ENCODE results near the gene PRG3. TPM values are rescaled to one million over a fixed set of nuclear protein-coding genes. Genes with fewer than 3 reads are reported as not detected.
"Not testable (repeated sequence)": the region's sequence is repeated elsewhere in the genome, so short reads cannot be mapped to it uniquely, and the experiment has no call there.

PRG3 gene
- total RNA-seq, 2 donors from 2014 or later: not detected

DNA sequence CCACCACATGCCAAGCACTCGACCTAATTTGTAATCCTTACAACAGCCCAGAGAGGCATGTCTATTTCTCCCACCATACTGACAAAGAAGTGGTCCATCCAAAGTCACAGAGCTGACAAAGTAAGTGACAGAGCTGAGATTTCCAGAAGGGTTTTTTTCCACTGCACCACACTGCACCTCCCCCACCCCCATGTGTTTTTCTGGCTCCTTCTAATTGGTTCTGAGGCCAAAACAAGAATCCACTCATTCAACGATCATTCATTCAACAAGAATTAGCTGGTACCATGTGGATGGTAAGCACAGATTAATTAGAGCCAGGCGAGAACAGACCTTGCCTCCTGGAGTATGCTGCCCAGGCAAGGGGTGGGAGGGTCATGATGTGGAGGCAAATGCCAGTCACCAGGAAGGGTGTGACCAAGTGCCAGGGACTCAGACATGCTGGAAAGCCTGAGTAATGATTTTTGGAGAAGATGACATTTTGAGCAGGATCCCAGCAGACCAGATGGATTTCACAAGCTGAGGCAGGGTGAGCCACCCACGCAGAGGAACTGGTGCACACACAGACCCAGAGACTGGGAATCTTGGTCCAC, 24.4 kb upstream of the PRG3 start:
- DNase-seq (no peak), ATAC-seq (no peak)
- peaks cover 13% of the 10 kb centered on the region for H3K4me1 Mint-ChIP-seq
- H3K9me3 ChIP-seq (ENCODE audit: control insufficient read depth, low read length, poor library complexity, severe bottlenecking): no peaks in the 10 kb centered on the region
- H3K27me3 Mint-ChIP-seq: no peaks in the 10 kb centered on the region
- no peak overlapping the region for H3K4me3 Mint-ChIP-seq
- H3K27ac Mint-ChIP-seq: peak overlapping the region; percentile 54
- peaks cover 5% of the 10 kb centered on the region for H3K36me3 Mint-ChIP-seq (ENCODE audit: low read depth)

DNA sequence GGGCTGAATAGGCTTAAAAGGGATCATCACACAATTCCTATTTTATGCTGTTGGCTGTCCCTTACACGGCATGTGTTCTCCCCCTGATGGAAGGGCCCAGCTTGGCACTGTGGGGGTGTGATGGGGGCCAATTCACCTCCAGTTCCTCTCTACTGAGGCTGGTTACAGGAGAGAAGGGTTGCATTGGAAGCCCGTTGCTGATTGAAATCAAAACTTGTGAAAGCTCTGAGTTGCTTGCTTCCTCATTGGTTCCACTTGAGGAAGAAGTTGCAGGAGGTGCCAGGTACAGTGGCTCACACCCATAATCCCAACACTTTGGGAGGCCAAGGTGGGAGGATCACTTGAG, 22.8 kb upstream of the PRG3 start:
- no peak for DNase-seq
- H3K9me3 ChIP-seq (ENCODE audit: control insufficient read depth, low read length, poor library complexity, severe bottlenecking): no peaks in the 10 kb centered on the region
- no peaks in the 10 kb centered on the region for H3K27me3 Mint-ChIP-seq
- ATAC-seq: no peak
- H3K36me3 Mint-ChIP-seq (ENCODE audit: low read depth): peaks cover 3% of the 10 kb centered on the region
- H3K4me1 Mint-ChIP-seq: peaks cover 13% of the 10 kb centered on the region
- H3K27ac Mint-ChIP-seq: no peak overlapping the region
- H3K4me3 Mint-ChIP-seq: no peak overlapping the region

DNA sequence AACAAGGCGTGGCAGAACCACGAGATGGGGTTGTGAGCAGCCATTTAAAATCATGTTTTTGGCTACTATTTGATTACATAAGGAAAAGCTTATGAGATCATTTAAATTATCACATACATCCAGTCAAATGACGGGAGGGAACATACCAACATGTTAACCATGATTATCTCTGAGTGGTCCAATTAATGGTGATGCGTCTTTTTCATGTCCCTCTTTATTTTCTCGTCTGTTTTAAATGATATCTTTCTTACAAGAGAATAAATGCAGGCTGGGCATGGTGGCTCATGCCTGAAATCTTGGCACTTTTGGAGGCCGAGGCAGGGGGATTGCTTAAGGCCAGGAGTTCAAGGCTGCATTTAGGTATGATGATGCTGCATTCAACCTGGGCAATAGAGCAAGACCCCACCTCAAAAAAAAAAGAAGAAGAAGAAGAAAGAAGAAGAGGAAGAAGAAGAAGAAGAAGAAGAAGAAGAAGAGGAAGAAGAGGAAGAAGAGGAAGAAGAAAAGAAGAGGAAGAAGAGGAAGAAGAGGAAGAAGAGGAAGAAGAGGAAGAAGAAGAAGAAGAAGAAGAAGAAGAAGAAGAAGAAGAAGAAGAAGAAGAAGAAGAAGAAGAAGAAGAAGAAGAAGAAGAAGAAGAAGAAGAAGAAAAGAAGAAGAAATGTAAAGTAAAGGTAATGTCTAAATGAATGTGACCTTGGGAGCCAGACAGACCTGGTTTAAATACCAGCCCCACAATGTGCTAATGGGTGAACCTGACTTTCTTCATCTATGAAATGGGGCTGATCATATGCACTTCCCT, 22.3 kb upstream of the PRG3 start:
- H3K27ac Mint-ChIP-seq; H3K27me3 Mint-ChIP-seq; DNase-seq; H3K36me3 Mint-ChIP-seq (ENCODE audit: low read depth); H3K9me3 ChIP-seq (ENCODE audit: control insufficient read depth, low read length, poor library complexity, severe bottlenecking); ATAC-seq; H3K4me3 Mint-ChIP-seq: not testable (repeated sequence)
- peaks cover 13% of the 10 kb centered on the region for H3K4me1 Mint-ChIP-seq

DNA sequence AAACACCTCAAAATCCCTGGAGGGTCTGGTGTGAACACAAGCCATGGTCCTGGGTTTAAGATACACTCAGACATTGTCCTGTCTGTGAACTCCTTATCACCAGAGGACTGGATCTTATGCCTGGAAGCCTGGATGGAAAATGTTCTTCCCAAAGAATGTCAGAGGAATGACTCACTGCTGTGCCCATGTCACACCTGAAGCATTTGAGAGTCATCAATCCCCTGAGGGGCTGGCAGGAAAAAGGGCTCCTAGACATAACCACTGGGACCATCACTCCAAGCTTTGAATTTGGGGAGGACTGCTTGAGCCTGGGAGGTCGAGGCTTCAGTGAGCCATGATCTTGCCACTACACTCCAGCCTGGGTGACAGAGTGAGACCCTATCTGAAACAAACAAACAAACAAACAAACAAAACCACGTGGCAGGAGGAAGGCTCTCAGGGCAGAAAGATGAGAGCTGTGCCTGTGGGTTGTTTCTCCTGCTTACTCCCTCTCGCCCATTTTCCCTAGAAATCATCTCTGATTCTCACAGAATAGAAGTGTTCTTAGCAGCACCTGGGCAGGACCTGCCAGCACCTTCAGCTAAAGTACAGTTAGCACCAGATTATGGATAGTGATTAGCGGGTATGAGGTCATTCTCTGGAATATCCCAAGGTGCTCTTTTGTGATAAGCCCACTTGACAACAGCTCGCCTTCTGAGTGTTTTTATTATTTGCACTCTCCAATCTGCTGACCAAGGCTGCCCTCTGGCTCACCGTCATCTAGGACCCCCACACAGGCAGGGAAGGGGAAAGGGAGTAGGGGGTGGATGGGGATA, 21.4 kb upstream of the PRG3 start:
- no peaks in the 10 kb centered on the region for H3K27me3 Mint-ChIP-seq

DNA sequence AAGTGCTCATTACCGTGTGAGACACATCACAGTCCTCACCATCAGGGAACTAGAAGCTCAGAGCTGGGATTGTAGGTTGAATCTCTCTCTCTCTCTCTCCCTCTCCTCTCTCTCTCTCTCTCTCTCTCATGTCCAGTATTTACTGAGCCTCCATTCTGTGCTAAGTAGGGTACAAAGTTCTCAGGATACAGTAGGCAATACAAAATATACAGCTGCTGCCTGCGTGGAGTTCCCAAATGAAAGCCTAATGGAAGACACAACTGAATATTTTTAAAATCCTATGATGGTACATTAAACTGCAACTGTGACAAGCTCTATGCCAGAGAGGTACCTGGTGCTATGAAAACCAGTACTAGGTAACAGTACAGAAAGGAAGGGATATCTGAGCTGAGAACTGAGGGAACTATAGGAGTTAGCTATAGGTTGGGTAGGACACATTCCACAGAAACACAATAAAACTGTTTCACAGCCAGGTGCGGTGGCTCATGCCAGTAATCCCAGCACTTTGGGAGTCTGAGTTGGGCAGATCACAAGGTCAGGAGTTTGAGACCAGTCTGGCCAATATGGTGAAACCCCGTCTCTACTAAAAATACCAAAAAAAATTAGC, 19.1 kb upstream of the PRG3 start:
- H3K4me3 Mint-ChIP-seq: no peak overlapping the region
- H3K9me3 ChIP-seq (ENCODE audit: control insufficient read depth, low read length, poor library complexity, severe bottlenecking): no peaks in the 10 kb centered on the region
- DNase-seq: no peak
- H3K27ac Mint-ChIP-seq: no peak overlapping the region
- no peak for ATAC-seq
- no peaks in the 10 kb centered on the region for H3K27me3 Mint-ChIP-seq
- H3K4me1 Mint-ChIP-seq: no peaks in the 10 kb centered on the region
- H3K36me3 Mint-ChIP-seq (ENCODE audit: low read depth): no peaks in the 10 kb centered on the region

More for the DNA sequence above, 21.4 kb upstream of the PRG3 start:
- H3K27ac Mint-ChIP-seq: no peak overlapping the region
- no peak for DNase-seq
- no peak overlapping the region for H3K4me3 Mint-ChIP-seq
- peaks cover 10% of the 10 kb centered on the region for H3K4me1 Mint-ChIP-seq
- H3K36me3 Mint-ChIP-seq (ENCODE audit: low read depth): no peaks in the 10 kb centered on the region
- no peaks in the 10 kb centered on the region for H3K9me3 ChIP-seq (ENCODE audit: control insufficient read depth, low read length, poor library complexity, severe bottlenecking)
- no peak for ATAC-seq

DNA sequence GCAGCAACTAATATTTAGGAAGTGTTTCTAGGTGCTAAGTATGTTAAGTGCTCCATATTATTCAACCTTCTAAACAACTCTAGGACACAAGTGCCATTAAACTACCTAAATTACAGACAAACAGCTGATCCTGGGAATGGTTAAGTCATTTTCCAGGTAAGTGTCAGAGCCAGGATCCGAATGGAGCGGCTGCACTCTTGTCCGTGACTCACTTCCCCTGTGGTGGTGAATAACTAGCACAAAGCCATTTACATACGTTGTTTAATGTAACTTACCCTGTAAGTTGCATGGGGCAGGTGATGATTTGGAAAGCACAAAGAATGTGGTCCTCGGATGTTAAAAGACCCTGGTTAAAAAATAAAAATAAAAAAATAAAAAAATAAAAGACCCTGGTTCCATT, 18.3 kb upstream of the PRG3 start:
- no peak overlapping the region for H3K27ac Mint-ChIP-seq
- DNase-seq: no peak
- no peaks in the 10 kb centered on the region for H3K27me3 Mint-ChIP-seq
- no peak for ATAC-seq
- H3K4me1 Mint-ChIP-seq: no peaks in the 10 kb centered on the region
- H3K9me3 ChIP-seq (ENCODE audit: control insufficient read depth, low read length, poor library complexity, severe bottlenecking): no peaks in the 10 kb centered on the region
- no peak overlapping the region for H3K4me3 Mint-ChIP-seq
- no peaks in the 10 kb centered on the region for H3K36me3 Mint-ChIP-seq (ENCODE audit: low read depth)

DNA sequence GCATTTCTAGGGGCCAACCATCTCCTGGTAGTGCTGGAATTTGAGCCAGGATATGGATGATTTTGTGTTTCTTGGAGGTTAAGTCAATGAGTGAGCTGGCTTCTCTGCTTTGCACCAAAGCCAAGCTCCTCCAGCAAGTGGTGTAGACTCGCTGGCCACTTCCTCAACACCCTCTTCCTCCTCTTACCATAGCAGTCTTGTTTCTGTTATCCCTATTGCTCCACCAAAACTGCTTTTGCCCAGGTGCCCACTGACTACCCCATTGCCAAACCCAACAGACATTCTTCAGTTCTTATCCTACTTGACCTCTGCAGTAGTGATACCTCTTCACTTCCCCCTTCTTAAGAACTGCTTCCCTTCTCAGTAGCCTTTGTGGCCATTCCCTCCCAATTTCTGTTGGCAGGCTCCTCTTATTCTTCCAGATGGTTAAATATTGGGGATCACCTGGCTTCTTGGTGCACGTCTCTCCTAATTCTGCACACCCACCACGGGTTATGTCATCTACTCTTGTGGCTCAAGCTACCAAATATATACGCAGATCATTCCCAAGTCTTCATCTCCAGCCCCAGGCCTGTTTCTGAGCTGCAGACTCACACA, 16.5 kb upstream of the PRG3 start:
- no peak overlapping the region for H3K4me3 Mint-ChIP-seq
- no peak overlapping the region for H3K27ac Mint-ChIP-seq
- H3K36me3 Mint-ChIP-seq (ENCODE audit: low read depth): no peaks in the 10 kb centered on the region
- H3K27me3 Mint-ChIP-seq: no peaks in the 10 kb centered on the region
- DNase-seq (no peak), ATAC-seq (no peak)
- H3K4me1 Mint-ChIP-seq: no peaks in the 10 kb centered on the region
- H3K9me3 ChIP-seq (ENCODE audit: control insufficient read depth, low read length, poor library complexity, severe bottlenecking): no peaks in the 10 kb centered on the region

DNA sequence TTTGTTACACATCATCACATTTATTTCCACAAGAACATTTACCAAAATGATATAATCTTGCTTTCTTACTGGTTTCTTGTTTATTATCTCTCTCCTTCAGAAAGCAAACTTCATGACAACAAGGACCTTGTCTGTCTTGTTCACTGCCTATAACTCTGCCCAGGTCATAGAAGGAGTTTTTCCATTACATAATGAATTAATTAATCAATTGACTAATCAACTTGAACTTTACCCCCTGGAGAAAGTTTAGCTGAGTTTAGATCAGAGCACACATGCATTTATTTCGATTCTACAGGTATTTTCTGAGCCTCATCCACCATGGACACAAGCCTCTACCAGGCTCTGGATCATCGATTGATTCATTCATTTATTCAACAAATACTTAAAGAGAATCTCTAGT, 15.8 kb upstream of the PRG3 start:
- no peak overlapping the region for H3K4me3 Mint-ChIP-seq
- no peaks in the 10 kb centered on the region for H3K27me3 Mint-ChIP-seq
- DNase-seq (no peak), ATAC-seq (no peak)
- H3K27ac Mint-ChIP-seq: no peak overlapping the region
- H3K36me3 Mint-ChIP-seq (ENCODE audit: low read depth): no peaks in the 10 kb centered on the region
- no peaks in the 10 kb centered on the region for H3K9me3 ChIP-seq (ENCODE audit: control insufficient read depth, low read length, poor library complexity, severe bottlenecking)
- no peaks in the 10 kb centered on the region for H3K4me1 Mint-ChIP-seq

DNA sequence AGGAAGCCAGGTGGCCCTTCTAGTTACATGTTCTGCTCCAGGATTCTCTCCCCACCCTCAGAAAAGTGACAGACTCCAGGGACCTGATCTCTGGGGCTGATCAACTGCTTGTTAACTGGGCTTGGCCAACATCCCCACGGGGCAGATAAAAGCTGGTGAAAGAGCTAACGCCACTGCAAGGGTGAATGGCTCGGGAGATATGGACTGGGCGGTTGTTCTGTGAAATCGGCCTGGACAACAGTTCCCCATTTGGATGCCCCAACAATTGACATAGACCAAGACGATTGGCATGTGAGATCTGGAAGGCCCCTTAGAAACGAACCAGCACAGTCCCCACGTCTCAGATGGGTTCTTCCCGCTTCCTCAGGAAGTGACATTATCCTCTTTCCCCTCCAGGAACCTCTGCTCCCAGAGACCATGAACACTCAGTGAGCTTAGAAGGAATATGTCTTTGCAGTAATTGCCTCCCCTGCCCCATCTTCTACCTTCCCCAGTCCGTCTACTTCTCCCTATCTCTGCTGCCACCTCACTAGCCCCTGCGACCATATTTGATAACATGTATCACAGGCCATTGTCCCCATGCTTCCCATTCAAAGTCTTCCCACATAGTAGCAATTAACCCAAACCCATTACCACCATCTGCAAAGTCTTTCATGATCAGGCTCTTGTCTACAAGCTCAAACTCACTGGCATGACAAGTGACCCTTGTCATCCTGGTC, 15.1 kb upstream of the PRG3 start:
- no peaks in the 10 kb centered on the region for H3K4me1 Mint-ChIP-seq
- no peaks in the 10 kb centered on the region for H3K27me3 Mint-ChIP-seq
- H3K9me3 ChIP-seq (ENCODE audit: control insufficient read depth, low read length, poor library complexity, severe bottlenecking): no peaks in the 10 kb centered on the region
- no peak overlapping the region for H3K4me3 Mint-ChIP-seq
- no peaks in the 10 kb centered on the region for H3K36me3 Mint-ChIP-seq (ENCODE audit: low read depth)
- no peak overlapping the region for H3K27ac Mint-ChIP-seq
- DNase-seq (no peak), ATAC-seq (no peak)

DNA sequence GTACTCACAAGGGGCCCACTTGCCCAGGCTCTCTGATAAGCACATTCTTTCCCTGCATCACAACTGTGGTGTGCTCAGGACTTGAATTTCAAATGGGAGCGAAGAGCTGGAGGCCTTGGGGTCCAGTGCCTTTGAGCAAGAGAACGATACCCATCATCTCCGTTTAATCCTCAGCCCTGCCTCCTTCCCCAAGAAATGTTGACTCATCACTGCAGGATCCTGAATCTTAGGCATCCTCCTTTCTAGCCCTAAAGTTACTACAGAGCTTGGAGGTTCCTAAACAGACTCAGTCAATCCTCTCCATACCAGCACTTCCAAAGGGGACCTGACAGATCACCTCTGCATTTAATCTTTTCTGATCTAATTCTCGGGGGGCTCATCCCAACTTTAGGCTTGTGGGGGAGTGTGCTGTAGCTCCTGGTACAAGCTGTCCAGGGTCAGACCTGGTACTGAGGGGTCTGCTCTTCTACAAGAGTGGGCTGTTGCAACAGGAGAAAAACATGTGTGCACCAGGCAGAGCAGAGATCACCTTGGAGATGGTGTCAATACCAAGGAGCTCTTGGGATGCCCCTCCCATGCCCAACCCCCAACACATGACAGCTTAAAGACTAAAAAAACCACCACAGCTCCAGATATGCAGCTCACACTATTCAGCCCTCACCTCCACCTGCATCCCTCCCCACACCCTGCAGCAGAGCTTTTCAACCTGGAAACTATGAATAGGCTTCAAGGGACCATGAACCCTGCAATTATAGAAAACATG, 13.4 kb upstream of the PRG3 start:
- Mint-ChIP-seq H3K36me3 (ENCODE audit: low read depth) (no peaks in the 10 kb centered on the region), H3K4me1 (no peaks in the 10 kb centered on the region), H3K27ac (no peak overlapping the region), H3K27me3 (peaks cover 3% of the 10 kb centered on the region), H3K4me3 (no peak overlapping the region)
- DNase-seq (no peak), ATAC-seq (no peak)
- H3K9me3 ChIP-seq (ENCODE audit: control insufficient read depth, low read length, poor library complexity, severe bottlenecking): no peaks in the 10 kb centered on the region

DNA sequence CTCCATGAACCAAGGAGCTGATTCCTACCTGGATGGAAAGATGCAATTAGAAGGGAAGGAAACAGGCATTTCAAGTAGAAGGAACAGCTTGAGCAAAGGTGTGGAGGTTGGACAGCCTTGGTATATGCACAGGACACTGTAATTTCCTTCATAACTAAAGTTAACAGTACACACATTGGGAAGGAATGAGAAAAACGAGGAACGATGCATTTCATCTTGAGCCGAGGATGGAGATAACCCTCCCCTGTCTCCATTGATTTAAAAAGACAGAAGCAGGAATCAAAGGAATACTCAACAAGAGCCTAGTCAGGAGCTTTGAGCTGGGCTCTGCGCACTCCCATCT, 11.8 kb upstream of the PRG3 start:
- H3K4me3 Mint-ChIP-seq: no peak overlapping the region
- ATAC-seq: no peak

DNA sequence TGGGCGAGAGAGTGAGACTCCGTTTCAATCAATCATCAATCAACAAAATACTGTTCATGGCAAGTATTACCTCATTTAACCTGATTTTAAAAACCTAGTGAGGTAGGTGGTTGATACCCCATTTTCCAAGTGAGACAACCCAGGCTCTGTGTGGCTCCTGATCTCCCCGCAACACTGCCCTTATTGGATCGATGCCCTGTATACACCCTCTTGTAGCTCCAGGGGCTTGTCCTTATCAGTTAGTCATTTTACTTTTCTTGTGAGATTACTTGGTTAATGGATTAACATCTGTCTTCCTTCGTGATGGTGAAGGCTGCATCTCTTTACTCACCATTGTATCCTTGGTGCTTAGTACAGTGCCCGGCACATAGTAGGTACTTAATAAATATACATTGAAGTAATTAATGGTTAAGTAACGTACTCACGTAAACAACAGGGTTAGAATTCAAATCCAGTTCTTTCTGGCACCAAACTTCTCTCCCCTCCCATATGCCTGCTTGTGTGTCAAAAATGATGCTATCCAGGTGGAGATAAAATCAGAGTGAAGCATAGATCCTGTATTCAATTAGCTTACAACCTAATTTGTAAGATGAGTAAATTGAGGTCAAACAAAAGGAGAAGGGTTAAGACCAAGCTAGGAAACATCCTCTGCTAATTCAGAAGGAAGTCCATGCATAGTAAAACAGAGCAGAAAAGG, 11.3 kb upstream of the PRG3 start:
- no peaks in the 10 kb centered on the region for H3K4me1 Mint-ChIP-seq
- no peak overlapping the region for H3K4me3 Mint-ChIP-seq
- no peak for ATAC-seq
- H3K36me3 Mint-ChIP-seq (ENCODE audit: low read depth): no peaks in the 10 kb centered on the region
- no peak for DNase-seq
- peaks cover 8% of the 10 kb centered on the region for H3K27me3 Mint-ChIP-seq
- no peak overlapping the region for H3K27ac Mint-ChIP-seq
- no peaks in the 10 kb centered on the region for H3K9me3 ChIP-seq (ENCODE audit: control insufficient read depth, low read length, poor library complexity, severe bottlenecking)

More for the DNA sequence above, 11.8 kb upstream of the PRG3 start:
- no peak overlapping the region for H3K27ac Mint-ChIP-seq
- H3K4me1 Mint-ChIP-seq: no peaks in the 10 kb centered on the region
- H3K27me3 Mint-ChIP-seq: peaks cover 8% of the 10 kb centered on the region
- H3K36me3 Mint-ChIP-seq (ENCODE audit: low read depth): no peaks in the 10 kb centered on the region
- no peaks in the 10 kb centered on the region for H3K9me3 ChIP-seq (ENCODE audit: control insufficient read depth, low read length, poor library complexity, severe bottlenecking)
- no peak for DNase-seq

All from T-helper 17 cell (primary cell).